GM10248 (cell line): ENCODE measurements around the gene TOX2.

Experiments
- CTCF ChIA-PET: fragments of 300-600 bp; sonication (Branson Sonifier 250); formaldehyde crosslinking; extraction: SDS; loops from one replicate; lab custom pipeline; 2021; ENCODE audit warnings: antibody characterized with exemption; lab: Yijun Ruan, JAX
- POLR2A ChIA-PET: fragments of 350-650 bp; sonication (Branson Sonifier 250); formaldehyde crosslinking; extraction: SDS; loops from one replicate; lab custom pipeline; 2020; ENCODE audit warnings: antibody characterized with exemption; lab: Yijun Ruan, JAX
- DNase-seq: peaks from one replicate; pipeline ENCODE4 v3.0.0; 2012; ENCODE audit errors: extremely low spot score
- CTCF ChIP-seq: IDR thresholded peaks from 2 replicates; pipeline ENCODE4 v1.5.1; 2012; ENCODE audit warnings: mild to moderate bottlenecking, low read depth; ENCODE audit errors: extremely low read depth, missing control alignments, control extremely low read depth

TOX2 gene

GRCh38 chr20:44115181-44115580 lies 200.5 kb downstream of the TOX2 start:
- ChIA-PET CTCF (interaction anchor here (0.6 to 12.0 kb wide), 4 partner anchors 16 to 478 kb away, joined by 3 to 205 read pairs (median 15); partner anchors contain the start of gene JPH2), POLR2A (no interaction called here)
- no peak for TF ChIP-seq CTCF
- no peak for DNase-seq

GRCh38 chr20:44115762-44116644 lies 201.4 kb downstream of the TOX2 start:
- TF ChIP-seq CTCF = no peak
- ChIA-PET CTCF (interaction anchor here (0.7 to 12.0 kb wide), 24 partner anchors 8 to 249 kb away, joined by 3 to 205 read pairs (median 6); partner anchors contain the start of genes FITM2 and JPH2), POLR2A (no interaction called here)
- DNase-seq = no peak

GRCh38 chr20:44117296-44118184 lies 202.9 kb downstream of the TOX2 start:
- POLR2A ChIA-PET = no interaction called here
- no peak for DNase-seq
- no peak for TF ChIP-seq CTCF
- CTCF ChIA-PET = interaction anchor here (1.0 to 12.0 kb wide), 23 partner anchors 8 to 250 kb away, joined by 3 to 205 read pairs (median 6); partner anchors contain the start of genes FITM2 and JPH2

GRCh38 chr20:44118185-44119033 lies 203.8 kb downstream of the TOX2 start:
- ChIA-PET CTCF (interaction anchor here (1.2 to 12.0 kb wide), 12 partner anchors 10 to 193 kb away, joined by 3 to 205 read pairs (median 7); partner anchors contain the start of genes FITM2 and JPH2), POLR2A (no interaction called here)
- TF ChIP-seq CTCF = no peak
- DNase-seq = no peak
